SHP77 (cell line): ENCODE data around the gene SAG.
A peak's percentile ranks its signal among the peaks of the same experiment; 100 is the strongest.
"Not testable (repeated sequence)": the region's sequence is repeated elsewhere in the genome, so short reads cannot be mapped to it uniquely, and the experiment has no call there.

ENCODE experiments used
- DNase-seq, 2 experiments: peaks; one replicate each; lab custom pipeline; 2025; lab: John Stamatoyannopoulos, UW

The SAG gene

GRCh38 chr2:233332125-233332524, 24.5 kb downstream of the SAG start:
- no peak for DNase-seq

DNA sequence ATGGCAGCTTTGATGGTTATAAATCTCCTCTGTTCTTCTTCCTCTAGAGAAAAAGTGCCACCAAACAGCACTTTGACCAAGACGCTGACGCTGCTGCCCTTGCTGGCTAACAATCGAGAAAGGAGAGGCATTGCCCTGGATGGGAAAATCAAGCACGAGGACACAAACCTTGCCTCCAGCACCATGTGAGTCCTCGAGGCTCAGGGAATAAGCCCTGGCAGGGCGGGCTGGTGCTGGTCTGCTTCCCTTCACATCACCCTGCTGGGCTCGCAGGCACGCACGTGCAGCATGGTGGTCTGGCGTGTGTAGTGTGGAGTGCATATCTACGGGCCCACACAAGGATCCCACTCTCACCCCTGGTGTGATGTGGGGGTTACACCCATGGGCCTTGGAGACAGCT, 27.3 kb downstream of the SAG start:
- DNase-seq: no peak

- not testable (repeated sequence) for DNase-seq
Observed at GRCh38 chr2:233336091-233336490, 28.5 kb downstream of the SAG start.

DNA sequence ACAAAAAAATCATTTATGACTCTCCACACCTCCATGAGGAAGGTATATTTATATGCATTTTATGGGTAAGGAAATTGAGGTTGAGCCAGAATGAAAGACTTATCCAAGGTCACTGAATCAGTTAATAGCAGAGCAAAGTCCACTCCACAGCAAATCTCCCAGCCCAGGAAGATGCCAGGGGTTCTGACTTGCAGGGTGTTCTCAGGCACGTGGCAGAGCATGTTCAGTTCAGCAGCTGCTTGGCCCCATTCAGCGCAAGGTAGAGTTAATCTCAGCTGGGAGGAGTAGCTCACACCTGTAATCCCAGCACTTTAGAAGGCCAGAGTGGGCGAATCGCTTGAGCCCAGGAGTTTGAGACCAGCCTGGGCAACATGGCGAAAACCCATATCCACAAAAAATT, 28.9 kb downstream of the SAG start:
- no peak for DNase-seq

DNA sequence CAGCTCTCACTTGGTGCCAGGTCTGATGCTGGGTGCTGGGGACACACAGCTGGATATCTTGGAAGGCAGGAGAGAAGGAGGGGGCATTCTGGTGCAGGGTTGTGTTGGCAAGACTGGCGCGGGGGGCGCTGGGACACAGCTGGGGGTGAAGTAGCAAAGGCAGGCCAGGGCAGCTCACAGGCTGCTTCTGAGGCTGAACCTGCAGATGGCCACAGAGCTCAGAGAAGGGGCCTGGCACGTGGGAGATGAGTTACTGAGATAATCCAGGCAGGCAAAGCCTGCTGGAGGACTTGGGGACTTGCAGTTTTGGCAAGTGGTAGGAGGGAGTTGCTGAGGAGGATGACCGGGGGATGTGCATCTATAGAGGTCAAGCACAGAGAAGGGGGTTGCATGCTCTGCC, 30.4 kb downstream of the SAG start:
- DNase-seq: no peak

- DNase-seq: no peak
Observed at GRCh38 chr2:233338812-233339368, 31.3 kb downstream of the SAG start.

DNA sequence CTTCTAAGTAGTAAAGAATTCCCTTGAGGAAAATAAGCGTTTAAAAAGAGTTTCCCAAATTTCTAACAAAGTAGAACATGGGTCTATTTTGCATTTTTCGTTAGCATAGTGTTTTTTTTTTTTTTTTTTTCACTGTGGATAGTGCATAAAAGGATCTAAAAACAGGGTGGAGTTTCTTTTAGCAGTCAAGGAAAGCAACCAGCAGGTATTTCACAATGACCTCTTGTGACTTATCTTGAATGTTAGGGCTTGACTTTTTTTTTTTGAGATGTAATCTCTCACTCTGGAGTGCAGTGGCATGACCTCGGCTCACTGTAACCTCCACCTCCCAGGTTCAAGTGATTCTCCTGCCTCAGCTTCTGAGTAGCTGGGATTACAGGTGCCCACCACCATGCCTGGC, 31.8 kb downstream of the SAG start:
- no peak for DNase-seq

- DNase-seq: no peak
Observed at GRCh38 chr2:233341296-233341695, 33.7 kb downstream of the SAG start.

DNA sequence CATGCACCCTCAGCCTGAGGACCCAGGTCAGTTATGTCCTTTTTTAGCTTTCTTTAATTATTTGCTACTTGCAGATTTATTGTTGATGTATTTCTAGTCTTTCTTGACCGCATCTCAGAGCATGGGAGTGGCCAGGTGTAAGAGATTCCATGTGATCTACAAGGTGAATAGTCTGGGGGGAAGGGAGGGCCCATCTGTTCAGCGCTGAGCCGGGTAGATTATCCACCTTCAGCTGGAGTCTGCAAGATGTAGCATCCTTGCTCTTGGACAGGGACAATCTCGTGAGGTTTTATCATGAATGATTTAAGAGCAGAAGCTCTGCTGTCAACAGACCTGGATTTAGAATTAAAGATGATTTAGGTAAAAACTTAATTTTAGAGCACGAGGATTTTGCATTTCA, 34.7 kb downstream of the SAG start:
- no peak for DNase-seq

DNA sequence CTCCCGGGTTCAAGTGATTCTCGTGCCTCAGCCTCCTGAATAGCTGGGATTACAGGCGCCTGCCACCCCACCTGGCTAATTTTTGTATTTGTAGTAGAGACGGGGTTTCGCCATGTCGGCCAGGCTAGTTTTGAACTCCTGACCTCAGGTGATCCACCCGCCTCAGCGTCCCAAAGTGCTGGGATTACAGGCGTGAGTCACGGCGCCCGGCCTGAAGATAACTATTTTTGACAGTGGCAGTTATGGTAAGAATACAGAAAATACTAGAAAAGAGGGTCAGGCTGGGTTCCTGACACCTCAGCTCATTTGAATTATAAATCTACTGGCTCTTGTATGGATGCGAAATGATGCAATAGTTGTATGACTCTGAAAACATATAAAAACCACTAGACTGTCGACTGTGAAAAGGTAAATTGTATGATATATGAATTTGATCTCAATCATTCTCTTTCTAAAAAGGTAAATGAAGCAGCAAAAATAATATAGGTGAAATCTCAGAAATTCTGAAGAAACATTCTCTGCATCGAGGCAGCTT, 35.6 kb downstream of the SAG start:
- no peak for DNase-seq

DNA sequence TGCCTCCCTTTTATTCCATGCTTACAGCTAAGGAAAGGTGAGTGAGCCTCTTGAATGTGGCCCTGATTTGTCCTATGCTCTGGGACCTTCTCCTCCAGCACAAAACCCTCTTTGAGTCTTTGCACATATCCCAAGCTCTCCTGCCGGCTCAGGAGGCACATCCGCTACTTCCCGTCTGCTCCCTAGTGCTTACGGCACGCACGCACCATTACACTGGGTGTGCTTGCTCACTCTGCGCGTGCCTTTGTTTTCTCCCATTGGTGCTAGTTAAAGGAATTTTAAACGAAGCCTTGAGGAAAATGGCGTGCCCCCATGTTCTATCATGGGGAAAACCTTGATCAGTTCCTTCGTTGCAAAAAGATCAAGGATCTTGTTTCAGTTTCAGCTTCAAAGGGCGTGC, 38.8 kb downstream of the SAG start:
- no peak for DNase-seq

DNA sequence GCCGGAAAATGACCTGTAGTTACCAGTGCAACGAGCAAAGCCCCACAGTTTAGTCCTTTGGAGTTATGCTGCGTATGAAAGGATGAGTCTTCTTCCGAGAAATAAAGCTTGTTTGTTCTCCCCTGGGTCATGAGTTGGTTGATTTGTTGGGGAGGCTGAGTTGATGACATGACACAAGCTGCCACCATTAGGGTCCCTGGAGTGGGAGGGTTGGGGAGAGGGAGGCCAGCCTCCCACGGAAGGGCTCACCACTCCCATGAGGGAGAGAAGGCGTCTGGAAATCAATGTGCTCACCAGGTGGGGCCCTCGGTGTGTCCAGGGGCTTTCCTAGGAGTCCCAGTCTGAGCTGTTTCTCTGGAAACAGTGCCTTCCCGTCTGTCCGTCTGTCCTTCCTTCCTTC, 39.3 kb downstream of the SAG start:
- DNase-seq: no peak

DNA sequence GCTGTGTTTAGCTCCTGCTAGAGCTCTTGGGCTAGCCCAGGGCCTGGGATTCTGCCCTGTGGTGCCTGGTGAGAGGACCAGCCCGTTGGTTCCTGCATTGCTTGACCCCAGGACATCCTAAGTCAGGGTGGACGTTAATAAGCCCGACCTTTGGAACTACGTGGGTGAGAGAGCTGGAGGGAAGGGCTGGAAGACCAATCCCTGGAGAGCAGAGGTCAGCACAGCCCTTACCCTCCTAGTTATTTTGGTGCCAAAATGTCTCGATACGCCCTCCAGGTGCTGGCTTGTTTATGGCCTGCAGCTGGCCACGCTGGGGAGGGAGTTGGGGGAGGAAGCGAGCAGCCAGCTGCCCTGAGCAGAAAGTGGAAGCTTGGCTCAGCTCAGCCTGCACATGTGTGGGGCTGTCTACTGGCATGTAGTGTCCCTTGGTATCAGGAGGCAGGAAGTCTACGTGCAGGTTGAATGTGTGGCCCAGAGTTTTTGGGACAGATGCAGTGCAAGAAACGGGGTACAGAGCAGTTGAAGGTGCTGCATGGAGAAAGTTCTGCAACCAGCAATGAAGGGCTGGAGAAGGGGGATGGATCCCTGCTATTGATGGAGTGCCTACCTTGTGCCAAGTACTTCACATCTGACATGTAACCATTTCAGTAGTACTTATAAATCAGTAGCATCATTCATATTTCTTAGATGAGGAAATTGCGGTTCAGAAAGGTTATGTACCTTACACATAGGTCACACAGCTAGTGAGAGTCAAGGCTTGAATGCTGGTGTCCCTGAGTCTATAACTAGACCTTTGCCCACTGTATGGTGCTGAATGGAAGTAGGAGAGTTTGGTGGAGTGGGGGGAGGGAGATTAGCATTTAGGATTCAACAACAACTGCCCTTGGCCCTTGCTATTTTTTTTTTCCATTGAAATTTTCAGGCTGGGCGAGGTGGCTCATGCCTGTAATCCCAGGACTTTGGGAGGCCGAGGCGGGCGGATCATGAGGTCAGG, 41.7 kb downstream of the SAG start:
- peak; percentile 56 to 87 for DNase-seq

GRCh38 chr2:233350708-233351107, 43.1 kb downstream of the SAG start:
- DNase-seq: peak; percentile 46 to 55

DNA sequence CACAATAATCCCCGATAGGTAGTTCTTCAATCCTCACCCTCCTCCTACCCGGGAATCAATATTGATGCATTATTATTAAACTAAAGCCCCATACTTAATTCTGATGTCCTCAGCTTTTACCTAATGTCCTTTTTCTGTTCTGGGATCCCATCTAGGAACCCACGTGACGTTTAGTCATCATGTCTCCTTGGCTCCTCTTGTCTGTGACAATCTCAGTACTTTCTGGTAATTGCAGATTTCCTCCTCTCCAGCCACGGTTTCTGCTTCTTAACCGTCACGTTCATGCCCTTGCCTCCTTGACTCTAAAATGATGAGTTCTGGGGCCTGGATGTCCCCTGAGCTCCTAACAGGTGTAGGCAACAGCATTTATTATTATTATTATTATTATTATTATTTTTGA, 43.8 kb downstream of the SAG start:
- DNase-seq: no peak

GRCh38 chr2:233352141-233352842, 44.7 kb downstream of the SAG start:
- DNase-seq: no peak

GRCh38 chr2:233353101-233353768, 45.6 kb downstream of the SAG start:
- peak in 1 of 2 experiments; percentile 10 for DNase-seq

DNA sequence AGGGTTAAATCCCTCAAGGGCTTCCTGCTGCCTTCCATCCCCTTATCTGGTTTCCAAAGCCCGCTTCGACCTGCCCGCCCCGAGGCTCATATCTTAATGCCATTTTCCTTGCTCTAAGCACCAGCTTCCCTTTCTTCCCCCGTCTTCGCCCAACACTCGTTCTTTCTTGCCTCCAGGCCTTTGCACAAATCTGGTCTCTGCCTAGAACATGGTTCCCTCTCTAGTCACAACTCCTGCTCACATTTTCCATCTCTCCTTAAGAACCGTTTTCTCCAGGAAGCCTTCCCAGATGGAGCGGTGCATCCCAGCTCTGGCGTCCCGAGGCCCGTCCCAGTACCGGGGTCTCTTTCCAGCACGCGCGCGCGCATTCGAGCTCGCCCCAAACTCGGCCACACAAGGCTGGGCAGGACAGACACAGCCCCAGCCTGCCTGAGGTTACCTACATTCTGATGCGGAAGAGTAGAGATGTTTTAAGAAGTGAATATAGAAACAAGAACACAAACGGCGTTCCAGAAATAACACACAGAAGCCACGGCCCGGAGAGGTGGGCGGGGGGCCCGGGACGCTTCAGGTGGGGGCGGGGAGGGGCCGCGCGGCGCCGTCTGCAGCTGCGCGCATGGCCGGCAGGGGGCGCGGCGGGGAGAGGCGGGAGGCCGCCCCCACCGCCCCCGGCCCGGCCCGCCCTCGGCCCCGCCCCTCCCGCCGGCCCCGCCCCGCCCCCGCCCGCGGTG, 46.3 kb downstream of the SAG start, which contains the start of gene DGKD:
TSS of gene DGKD (plus strand) at position 726 of the 731 bp plus-strand sequence. CDS start 25 bp downstream, outside the sequence.
- no peak for DNase-seq

GRCh38 chr2:233354500-233354924, 46.9 kb downstream of the SAG start:
- DNase-seq: no peak

DNA sequence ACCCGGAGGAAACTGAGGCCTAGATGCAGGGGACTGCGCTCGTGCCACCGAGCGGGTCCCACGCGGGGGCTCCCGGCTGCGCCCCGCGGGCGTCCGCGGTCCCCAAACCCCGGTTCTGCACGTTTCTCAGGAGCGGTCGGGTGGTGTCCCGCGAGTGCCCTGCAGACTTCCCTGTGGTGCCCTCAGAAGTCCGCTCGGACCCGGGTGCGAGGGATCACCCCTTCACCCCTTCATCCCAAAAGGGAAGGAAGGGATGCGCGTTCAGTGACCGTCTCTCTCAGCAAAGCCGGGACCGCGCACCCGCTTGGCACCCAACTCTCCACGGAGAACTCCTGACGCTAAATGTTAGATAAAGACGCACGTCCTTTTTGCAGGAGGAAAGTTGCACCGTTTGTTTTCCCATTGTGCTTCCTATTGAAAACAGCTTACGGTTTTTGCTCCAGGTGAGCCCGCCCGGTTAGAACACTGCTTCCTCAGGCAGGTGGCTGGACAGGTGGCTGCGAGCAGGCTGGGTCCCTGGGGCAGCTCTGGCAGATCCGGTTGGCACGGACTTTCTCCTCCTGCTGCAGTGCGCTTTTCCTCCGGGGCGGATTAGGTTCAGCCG, 47.5 kb downstream of the SAG start:
- no peak for DNase-seq

DNA sequence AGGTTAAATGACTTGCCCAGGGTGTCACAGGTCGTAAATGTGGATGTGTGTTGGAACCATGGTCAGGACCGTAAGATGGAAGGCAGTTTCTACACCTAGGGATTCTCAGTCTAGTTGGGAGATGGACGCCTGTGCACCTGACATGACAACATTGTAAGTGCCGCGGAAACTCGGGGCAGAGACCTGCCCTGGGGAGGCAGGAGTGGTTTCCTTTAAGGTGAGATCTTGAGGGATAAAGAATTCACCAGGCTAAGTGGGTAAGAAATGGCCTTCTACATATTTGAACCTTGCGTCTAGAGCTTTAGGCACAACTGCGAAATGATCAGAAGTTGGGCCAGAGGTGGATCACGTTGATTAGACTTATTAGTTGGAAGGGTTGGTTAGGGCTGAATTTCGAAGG, 48.3 kb downstream of the SAG start:
- DNase-seq: no peak
